Measurements from ENCODE around the gene NET1.
A peak's percentile ranks its signal among the peaks of the same experiment; 100 is the strongest.
"Not testable (repeated sequence)": the region's sequence is repeated elsewhere in the genome, so short reads cannot be mapped to it uniquely, and the experiment has no call there.

The NET1 gene

DNA sequence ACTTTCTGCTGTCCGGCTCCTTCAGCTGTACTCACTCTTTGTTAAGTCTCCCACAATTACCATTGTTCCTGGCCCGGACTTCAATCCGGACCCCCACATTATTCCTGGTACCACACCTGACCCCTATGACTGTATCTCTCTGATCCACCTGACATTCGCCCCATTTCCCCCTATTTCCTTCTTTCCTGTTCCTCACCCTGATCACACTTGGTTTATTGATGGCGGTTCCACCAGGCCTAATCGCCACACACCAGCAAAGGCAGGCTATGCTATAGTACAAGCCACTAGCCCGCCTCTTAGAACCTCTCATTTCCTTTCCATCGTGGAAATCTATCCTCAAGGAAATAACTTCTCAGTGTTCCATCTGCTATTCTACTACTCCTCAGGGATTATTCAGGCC is 62.7 kb downstream of the NET1 start:
- H3K9me3 ChIP-seq (replicated peaks in 1 of 2; ENCODE audit: control insufficient read depth in 2 of 2, insufficient read depth in 1 of 2, low read depth in 1 of 2, low read length in 2 of 2); H3K9ac ChIP-seq (ENCODE audit: low read depth, low read length, poor library complexity); H2BK15ac ChIP-seq (ENCODE audit: low read length); H3K36me3 ChIP-seq (replicated peaks in 1 of 2; ENCODE audit: control insufficient read depth in 2 of 2, insufficient read depth in 2 of 2, low read length in 2 of 2); H3K27ac ChIP-seq (replicated peaks; ENCODE audit: low read length); H2AK5ac ChIP-seq (ENCODE audit: low read depth, low read length); H4K91ac ChIP-seq (ENCODE audit: low read depth, low read length, poor library complexity); H3K23ac ChIP-seq (ENCODE audit: low read depth, low read length, poor library complexity); H3K4ac ChIP-seq (ENCODE audit: low read length); H2BK5ac ChIP-seq (ENCODE audit: low read length); H3K4me2 ChIP-seq (ENCODE audit: insufficient read depth, low read length, poor library complexity, severe bottlenecking); H3K27me3 ChIP-seq (ENCODE audit: control insufficient read depth in 3 of 3, insufficient read depth in 3 of 3, low read depth in 1 of 3, low read length in 3 of 3); H2BK12ac ChIP-seq (ENCODE audit: low read length); H3K4me3 ChIP-seq (ENCODE audit: low read length in 2 of 2); H3K14ac ChIP-seq (ENCODE audit: low read length); H2BK120ac ChIP-seq (ENCODE audit: low read depth, low read length); H3K4me1 ChIP-seq (ENCODE audit: control insufficient read depth in 2 of 2, insufficient read depth in 1 of 2, low read depth in 1 of 2, low read length in 2 of 2); H3K79me1 ChIP-seq (ENCODE audit: low read depth, low read length); H3K18ac ChIP-seq (ENCODE audit: low read length); DNase-seq (ENCODE audit: low spot score); H4K8ac ChIP-seq (ENCODE audit: low read depth, low read length); H2AFZ ChIP-seq (ENCODE audit: low read length): not testable (repeated sequence)
- no CpG with 5 or more reads among the region's 8 CpGs for WGBS, 2 donors (ENCODE audit: extremely low coverage in 2 of 2, insufficient read length in 2 of 2, insufficient replicate concordance in 1 of 2)

- H3K18ac ChIP-seq (ENCODE audit: low read length); H3K9me3 ChIP-seq (replicated peaks in 1 of 2; ENCODE audit: control insufficient read depth in 2 of 2, insufficient read depth in 1 of 2, low read depth in 1 of 2, low read length in 2 of 2); DNase-seq (ENCODE audit: low spot score); H3K4ac ChIP-seq (ENCODE audit: low read length); H3K27me3 ChIP-seq (ENCODE audit: control insufficient read depth in 3 of 3, insufficient read depth in 3 of 3, low read depth in 1 of 3, low read length in 3 of 3); H3K4me1 ChIP-seq (ENCODE audit: control insufficient read depth in 2 of 2, insufficient read depth in 1 of 2, low read depth in 1 of 2, low read length in 2 of 2); H2BK5ac ChIP-seq (ENCODE audit: low read length); H3K4me2 ChIP-seq (ENCODE audit: insufficient read depth, low read length, poor library complexity, severe bottlenecking); H2AK5ac ChIP-seq (ENCODE audit: low read depth, low read length); H4K8ac ChIP-seq (ENCODE audit: low read depth, low read length); H2BK12ac ChIP-seq (ENCODE audit: low read length); H2AFZ ChIP-seq (ENCODE audit: low read length); H2BK120ac ChIP-seq (ENCODE audit: low read depth, low read length); H3K23ac ChIP-seq (ENCODE audit: low read depth, low read length, poor library complexity); H3K14ac ChIP-seq (ENCODE audit: low read length); H3K27ac ChIP-seq (replicated peaks; ENCODE audit: low read length); H3K36me3 ChIP-seq (replicated peaks in 1 of 2; ENCODE audit: control insufficient read depth in 2 of 2, insufficient read depth in 2 of 2, low read length in 2 of 2); H2BK15ac ChIP-seq (ENCODE audit: low read length); H3K79me1 ChIP-seq (ENCODE audit: low read depth, low read length); H3K9ac ChIP-seq (ENCODE audit: low read depth, low read length, poor library complexity); H3K4me3 ChIP-seq (ENCODE audit: low read length in 2 of 2); H4K91ac ChIP-seq (ENCODE audit: low read depth, low read length, poor library complexity): not testable (repeated sequence)
- WGBS, 2 donors (ENCODE audit: extremely low coverage in 2 of 2, insufficient read length in 2 of 2, insufficient replicate concordance in 1 of 2), result 100% methylated on average over 2 of the region's 12 CpGs; no CpG with 5 or more reads in 1 of the 2 donors
Observed at GRCh38 chr10:5475974-5476807, 63.8 kb downstream of the NET1 start.

DNA sequence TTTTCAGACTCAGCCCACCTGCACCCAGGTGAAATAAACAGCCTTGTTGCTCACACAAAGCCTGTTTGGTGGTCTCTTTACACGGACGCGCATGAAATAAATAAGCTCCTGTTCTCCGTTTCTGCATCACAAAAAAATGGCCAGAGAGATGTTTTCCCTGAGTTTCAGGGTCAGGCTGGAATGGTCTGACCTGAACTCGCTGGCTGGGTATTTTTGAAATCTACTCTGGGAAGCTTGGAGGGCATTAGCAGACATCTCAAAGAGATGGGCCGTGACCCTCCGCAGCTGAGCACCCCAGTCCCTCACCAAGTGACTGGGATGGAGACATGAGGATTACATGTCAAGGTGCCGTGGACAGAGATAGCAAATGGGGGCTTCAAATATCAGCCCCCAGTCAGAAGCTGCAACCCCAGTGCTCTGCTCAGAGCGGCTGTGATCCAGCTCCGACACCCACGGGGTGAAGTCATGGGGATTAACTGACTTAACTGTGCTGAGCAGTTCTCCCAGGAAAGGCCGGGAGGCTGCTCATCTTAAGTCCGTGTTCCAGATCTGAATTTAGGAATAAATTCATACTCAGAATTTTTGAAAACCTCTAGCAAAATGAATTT is 64.7 kb downstream of the NET1 start:
- Histone ChIP-seq H3K14ac (ENCODE audit: low read length) (no peak overlapping the region), H3K36me3 (replicated peaks in 1 of 2; ENCODE audit: control insufficient read depth in 2 of 2, insufficient read depth in 2 of 2, low read length in 2 of 2) (no peaks in the 10 kb centered on the region), H3K23ac (ENCODE audit: low read depth, low read length, poor library complexity) (no peak overlapping the region), H2BK15ac (ENCODE audit: low read length) (no peak overlapping the region), H4K8ac (ENCODE audit: low read depth, low read length) (no peak overlapping the region), H4K91ac (ENCODE audit: low read depth, low read length, poor library complexity) (no peak overlapping the region), H2BK12ac (ENCODE audit: low read length) (no peak overlapping the region), H3K4me3 (ENCODE audit: low read length in 2 of 2) (no peak overlapping the region), H2AK5ac (ENCODE audit: low read depth, low read length) (no peak overlapping the region), H3K4me1 (ENCODE audit: control insufficient read depth in 2 of 2, insufficient read depth in 1 of 2, low read depth in 1 of 2, low read length in 2 of 2) (peaks cover 2 to 8% of the 10 kb centered on the region in 2 donors), H3K4ac (ENCODE audit: low read length) (no peak overlapping the region), H3K9ac (ENCODE audit: low read depth, low read length, poor library complexity) (no peak overlapping the region), H3K27ac (replicated peaks; ENCODE audit: low read length) (no peak overlapping the region), H3K18ac (ENCODE audit: low read length) (no peak overlapping the region), H3K79me1 (ENCODE audit: low read depth, low read length) (no peaks in the 10 kb centered on the region), H2BK120ac (ENCODE audit: low read depth, low read length) (no peak overlapping the region), H2AFZ (ENCODE audit: low read length) (no peak overlapping the region), H3K27me3 (ENCODE audit: control insufficient read depth in 3 of 3, insufficient read depth in 3 of 3, low read depth in 1 of 3, low read length in 3 of 3) (no peaks in the 10 kb centered on the region), H2BK5ac (ENCODE audit: low read length) (no peak overlapping the region), H3K9me3 (replicated peaks in 1 of 2; ENCODE audit: control insufficient read depth in 2 of 2, insufficient read depth in 1 of 2, low read depth in 1 of 2, low read length in 2 of 2) (no peaks in the 10 kb centered on the region), H3K4me2 (ENCODE audit: insufficient read depth, low read length, poor library complexity, severe bottlenecking) (no peak overlapping the region)
- DNase-seq (ENCODE audit: low spot score), result no peak
- no CpG with 5 or more reads among the region's 13 CpGs for WGBS, 2 donors (ENCODE audit: extremely low coverage in 2 of 2, insufficient read length in 2 of 2, insufficient replicate concordance in 1 of 2)

GRCh38 chr10:5477948-5478693 is 65.8 kb downstream of the NET1 start:
- no peak for DNase-seq (ENCODE audit: low spot score)
- no peaks in the 10 kb centered on the region for H3K79me1 ChIP-seq (ENCODE audit: low read depth, low read length)
- no peak overlapping the region for H3K4ac ChIP-seq (ENCODE audit: low read length)
- H3K27ac ChIP-seq (replicated peaks; ENCODE audit: low read length), result no peak overlapping the region
- H3K18ac ChIP-seq (ENCODE audit: low read length), result peak overlapping the region; percentile 31
- H2AK5ac ChIP-seq (ENCODE audit: low read depth, low read length), result peak overlapping the region; percentile 34
- H3K23ac ChIP-seq (ENCODE audit: low read depth, low read length, poor library complexity), result no peak overlapping the region
- no peak overlapping the region for H3K14ac ChIP-seq (ENCODE audit: low read length)
- H3K9ac ChIP-seq (ENCODE audit: low read depth, low read length, poor library complexity), result no peak overlapping the region
- H2BK15ac ChIP-seq (ENCODE audit: low read length), result peak overlapping the region; percentile 77
- H3K27me3 ChIP-seq (ENCODE audit: control insufficient read depth in 3 of 3, insufficient read depth in 3 of 3, low read depth in 1 of 3, low read length in 3 of 3), result no peaks in the 10 kb centered on the region
- H3K9me3 ChIP-seq (replicated peaks in 1 of 2; ENCODE audit: control insufficient read depth in 2 of 2, insufficient read depth in 1 of 2, low read depth in 1 of 2, low read length in 2 of 2), result no peaks in the 10 kb centered on the region
- H3K36me3 ChIP-seq (replicated peaks in 1 of 2; ENCODE audit: control insufficient read depth in 2 of 2, insufficient read depth in 2 of 2, low read length in 2 of 2), result no peaks in the 10 kb centered on the region
- H3K4me3 ChIP-seq (ENCODE audit: low read length in 2 of 2), result no peak overlapping the region
- no peak overlapping the region for H2AFZ ChIP-seq (ENCODE audit: low read length)
- H2BK5ac ChIP-seq (ENCODE audit: low read length), result no peak overlapping the region
- peak overlapping the region; percentile 59 for H2BK12ac ChIP-seq (ENCODE audit: low read length)
- no CpG with 5 or more reads among the region's 11 CpGs for WGBS, 2 donors (ENCODE audit: extremely low coverage in 2 of 2, insufficient read length in 2 of 2, insufficient replicate concordance in 1 of 2)
- H3K4me1 ChIP-seq (ENCODE audit: control insufficient read depth in 2 of 2, insufficient read depth in 1 of 2, low read depth in 1 of 2, low read length in 2 of 2), result peaks cover 2 to 8% of the 10 kb centered on the region in 2 donors
- H4K8ac ChIP-seq (ENCODE audit: low read depth, low read length), result no peak overlapping the region
- H2BK120ac ChIP-seq (ENCODE audit: low read depth, low read length), result peak overlapping the region; percentile 4
- no peak overlapping the region for H4K91ac ChIP-seq (ENCODE audit: low read depth, low read length, poor library complexity)
- no peak overlapping the region for H3K4me2 ChIP-seq (ENCODE audit: insufficient read depth, low read length, poor library complexity, severe bottlenecking)

Data from neuronal stem cell (in vitro differentiated cells).